HepG2 (cell line): ENCODE results near the gene CELSR2. TPM values are rescaled to one million over a fixed set of nuclear protein-coding genes. Genes with fewer than 3 reads are reported as not detected.

Experiments used
- ETV5 ChIP-seq: IDR thresholded peaks from 2 replicates; pipeline ENCODE4 v1.6.1; 2018; ENCODE audit warnings: missing biosample characterization, missing genetic modification reagents, inconsistent platforms, borderline replicate concordance
- GRHL1 ChIP-seq: sonication (generic); formaldehyde crosslinking; conservative IDR thresholded peaks from 2 replicates; pipeline ENCODE4 v1.8.0; 2022; ENCODE audit warnings: missing genetic modification reagents
- JUN ChIP-seq: sonication (generic); formaldehyde crosslinking; IDR thresholded peaks from 2 replicates; pipeline ENCODE4 v1.4.0; 2020; ENCODE audit warnings: mild to moderate bottlenecking, missing genetic modification reagents
- MAZ ChIP-seq, 2 experiments: sonication (generic) in 1 of 2; formaldehyde crosslinking in 1 of 2; IDR thresholded peaks; 2 replicates each; pipeline versions ENCODE4 v1.5.0 to v1.6.1; 2012 to 2020; ENCODE audit warnings: low read depth in 2 of 2, mild to moderate bottlenecking in 2 of 2, borderline replicate concordance in 1 of 2, improper control_type of control experiment in 1 of 2, low read length in 1 of 2, missing genetic modification reagents in 1 of 2, moderate library complexity in 1 of 2
- ZNF276 ChIP-seq: sonication (generic); formaldehyde crosslinking; IDR thresholded peaks from 2 replicates; pipeline ENCODE4 v1.4.0; 2020; ENCODE audit warnings: mild to moderate bottlenecking, low read depth, missing genetic modification reagents
- ZNF761 ChIP-seq: sonication (generic); formaldehyde crosslinking; conservative IDR thresholded peaks from 2 replicates; pipeline ENCODE4 v1.4.0; 2020; ENCODE audit warnings: mild to moderate bottlenecking, missing genetic modification reagents
- ZNF770 ChIP-seq: sonication (generic); formaldehyde crosslinking; IDR thresholded peaks from 2 replicates; pipeline ENCODE4 v1.5.0; 2020; ENCODE audit warnings: mild to moderate bottlenecking, missing genetic modification reagents
- polyA plus RNA-seq, 8 experiments: library from polyadenylated mRNA; depleted of rRNA in 3 of 8; stranded (reverse) in 7 of 8; unstranded in 1 of 8; fragments of >200 nt; fragmentation: Illumina TruSeq in 4 of 8; extraction: Trizol in 4 of 8; gene quantifications; 2 replicates each; pipeline versions ENCODE4 v1.2.1 to v1.2.3, GENCODE V29; 2011 to 2016; ENCODE audit warnings: low read depth in 4 of 8, missing spikeins in 1 of 8, mixed read lengths in 1 of 8; ENCODE audit not compliant: insufficient read depth in 1 of 8
- total RNA-seq, 5 experiments: library from RNA; depleted of rRNA; stranded (reverse); fragments of >200 nt; fragmentation: Illumina TruSeq; extraction: Trizol; gene quantifications; 2 replicates each; pipeline ENCODE4 v1.2.3, GENCODE V29; 2016; ENCODE audit warnings: low read depth in 1 of 5
- TF ChIP-seq, protein P1 (sequence below): sonication (generic); formaldehyde crosslinking; IDR thresholded peaks from 2 replicates; pipeline ENCODE4 v1.4.0; 2020; ENCODE audit warnings: missing genetic modification reagents
- TF ChIP-seq, protein P2 (sequence below): sonication (generic); formaldehyde crosslinking; IDR thresholded peaks from 2 replicates; pipeline ENCODE4 v1.8.0; 2022; ENCODE audit warnings: low read depth, missing genetic modification reagents
- TF ChIP-seq, protein P3 (sequence below): sonication (generic); formaldehyde crosslinking; IDR thresholded peaks from 2 replicates; pipeline ENCODE4 v1.4.0; 2020; ENCODE audit warnings: mild to moderate bottlenecking, missing genetic modification reagents

CELSR2 gene
- total and polyA plus RNA-seq, 2 of the 13 experiments (the other 11 are each of a cell fraction or from before 2014, with no cell fraction given) = 4.0 to 6.6 TPM

DNA sequence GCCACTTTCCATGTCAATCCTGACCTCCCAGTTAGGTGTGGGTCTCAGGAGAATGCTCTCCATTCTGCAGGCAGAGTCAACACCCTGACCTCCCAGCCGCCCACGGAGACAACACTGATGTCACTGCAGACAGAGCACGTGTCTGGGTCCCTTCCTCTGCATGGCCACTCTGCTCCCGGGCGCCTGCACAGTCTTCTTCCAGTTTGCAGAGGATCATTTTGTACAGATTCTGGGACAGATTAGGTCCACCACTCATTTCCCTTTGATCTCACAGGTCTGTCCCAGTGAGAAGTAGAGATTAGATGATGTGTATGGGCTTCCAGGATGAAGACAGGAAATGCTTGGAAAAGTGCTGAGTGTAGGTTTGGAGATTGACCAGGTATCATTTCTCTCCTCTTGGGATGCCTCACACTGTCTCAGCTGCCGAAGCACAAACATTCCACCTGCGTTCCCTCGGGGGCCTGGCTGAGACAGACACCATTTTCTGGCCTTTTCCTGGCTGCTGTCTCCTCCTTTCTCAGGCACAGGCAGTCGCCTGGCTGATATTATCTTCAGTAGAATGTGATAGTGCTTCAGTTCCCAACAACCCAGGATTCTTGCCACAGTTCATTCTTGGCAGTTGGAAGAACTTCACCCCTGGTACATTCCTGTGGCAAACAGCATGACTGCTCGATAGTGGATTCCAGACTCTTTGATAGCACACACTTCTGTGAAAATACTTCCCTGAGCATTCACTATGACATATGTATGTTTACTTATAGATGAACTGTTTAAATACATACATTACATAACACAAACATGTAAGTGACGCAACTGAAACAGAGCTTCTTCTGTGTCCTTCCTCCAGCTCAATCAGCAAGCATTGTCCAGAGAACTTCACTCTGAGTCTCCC lies 49.6 kb downstream of the CELSR2 start (continued):
- TF ChIP-seq, protein P1, sequence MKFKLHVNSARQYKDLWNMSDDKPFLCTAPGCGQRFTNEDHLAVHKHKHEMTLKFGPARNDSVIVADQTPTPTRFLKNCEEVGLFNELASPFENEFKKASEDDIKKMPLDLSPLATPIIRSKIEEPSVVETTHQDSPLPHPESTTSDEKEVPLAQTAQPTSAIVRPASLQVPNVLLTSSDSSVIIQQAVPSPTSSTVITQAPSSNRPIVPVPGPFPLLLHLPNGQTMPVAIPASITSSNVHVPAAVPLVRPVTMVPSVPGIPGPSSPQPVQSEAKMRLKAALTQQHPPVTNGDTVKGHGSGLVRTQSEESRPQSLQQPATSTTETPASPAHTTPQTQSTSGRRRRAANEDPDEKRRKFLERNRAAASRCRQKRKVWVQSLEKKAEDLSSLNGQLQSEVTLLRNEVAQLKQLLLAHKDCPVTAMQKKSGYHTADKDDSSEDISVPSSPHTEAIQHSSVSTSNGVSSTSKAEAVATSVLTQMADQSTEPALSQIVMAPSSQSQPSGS = peak; percentile 91
- TF ChIP-seq, protein P2, sequence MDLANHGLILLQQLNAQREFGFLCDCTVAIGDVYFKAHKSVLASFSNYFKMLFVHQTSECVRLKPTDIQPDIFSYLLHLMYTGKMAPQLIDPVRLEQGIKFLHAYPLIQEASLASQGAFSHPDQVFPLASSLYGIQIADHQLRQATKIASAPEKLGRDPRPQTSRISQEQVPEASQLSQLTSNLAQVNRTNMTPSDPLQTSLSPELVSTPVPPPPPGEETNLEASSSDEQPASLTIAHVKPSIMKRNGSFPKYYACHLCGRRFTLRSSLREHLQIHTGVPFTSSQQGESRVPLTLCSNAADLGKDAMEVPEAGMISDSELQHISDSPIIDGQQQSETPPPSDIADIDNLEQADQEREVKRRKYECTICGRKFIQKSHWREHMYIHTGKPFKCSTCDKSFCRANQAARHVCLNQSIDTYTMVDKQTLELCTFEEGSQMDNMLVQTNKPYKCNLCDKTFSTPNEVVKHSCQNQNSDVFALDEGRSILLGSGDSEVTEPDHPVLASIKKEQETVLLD (CRISPR knock-in tag) = peak; percentile 67
- peak; percentile 75 for TF ChIP-seq JUN (CRISPR knock-in tag)
- TF ChIP-seq ZNF276 (CRISPR knock-in tag) = peak; percentile 46; the same call in 1 of the 2 replicates
- no peak for TF ChIP-seq ZNF770
- no peak for TF ChIP-seq GRHL1 (CRISPR knock-in tag)
- no peak for TF ChIP-seq ZNF761 (CRISPR knock-in tag)
- no peak for TF ChIP-seq MAZ (IDR thresholded peaks at IDR 0.05; ENCODE audit: borderline replicate concordance, low read depth, low read length)
- TF ChIP-seq MAZ (CRISPR knock-in tag; IDR thresholded peaks at IDR 0.05; ENCODE audit: low read depth) = 0 out of 2 replicates have a peak, but pooled peaks have one; percentile 50
- TF ChIP-seq, protein P3, sequence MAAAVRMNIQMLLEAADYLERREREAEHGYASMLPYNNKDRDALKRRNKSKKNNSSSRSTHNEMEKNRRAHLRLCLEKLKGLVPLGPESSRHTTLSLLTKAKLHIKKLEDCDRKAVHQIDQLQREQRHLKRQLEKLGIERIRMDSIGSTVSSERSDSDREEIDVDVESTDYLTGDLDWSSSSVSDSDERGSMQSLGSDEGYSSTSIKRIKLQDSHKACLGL (CRISPR knock-in tag) = no peak; the same call in 1 of the 2 replicates
- TF ChIP-seq ETV5 = peak; percentile 51; the same call in 1 of the 2 replicates
